Hepatocyte (in vitro differentiated cells): Measurements from ENCODE around the gene SPOPL.

Experiments used
- CTCF ChIP-seq: fragments of 200-600 bp; sonication (generic); IDR thresholded peaks from 2 replicates; pipeline ENCODE4 v1.5.1; 2016; ENCODE audit warnings: antibody characterized with exemption, mild to moderate bottlenecking; ENCODE audit not compliant: poor library complexity
- EZH2 ChIP-seq: fragments of 200-600 bp; sonication (generic); IDR thresholded peaks from 2 replicates; pipeline ENCODE4 v1.6.1; 2016; ENCODE audit warnings: antibody characterized with exemption, mild to moderate bottlenecking, borderline replicate concordance
- EZH2phosphoT487 ChIP-seq: fragments of 200-600 bp; sonication (generic); IDR thresholded peaks from one replicate; pipeline ENCODE4 v1.6.1; 2018; ENCODE audit warnings: antibody characterized with exemption, mild to moderate bottlenecking, low read depth, moderate library complexity; ENCODE audit not compliant: unreplicated experiment, severe bottlenecking

GRCh38 chr2:138493334-138493733 lies 8.2 kb upstream of the SPOPL start:
- TF ChIP-seq CTCF = no peak
- TF ChIP-seq EZH2 = no peak
- TF ChIP-seq EZH2phosphoT487 = no peak
